ENCODE measurements around the gene MAVS. TPM values are rescaled to one million over a fixed set of nuclear protein-coding genes. Genes with fewer than 3 reads are reported as not detected.
"Not testable (repeated sequence)": the region's sequence is repeated elsewhere in the genome, so short reads cannot be mapped to it uniquely, and the experiment has no call there.

The MAVS gene
- total RNA-seq, 1 experiment from 2014 or later = 23.4 TPM

- TF ChIP-seq AFF4 (CRISPR knock-in tag; IDR thresholded peaks at IDR 0.05; ENCODE audit: borderline replicate concordance) (no peak), PREB (CRISPR knock-in tag; IDR thresholded peaks at IDR 0.05; ENCODE audit: borderline replicate concordance) (no peak), ZBTB43 (CRISPR knock-in tag; IDR thresholded peaks at IDR 0.05) (no peak), NFE2L1 (CRISPR knock-in tag; IDR thresholded peaks at IDR 0.05) (no peak), GRHL2 (CRISPR knock-in tag; IDR thresholded peaks at IDR 0.05; ENCODE audit: insufficient replicate concordance, severe bottlenecking) (no peak), HMGXB4 (CRISPR knock-in tag; IDR thresholded peaks at IDR 0.05) (no peak), ZNF512 (CRISPR knock-in tag; IDR thresholded peaks at IDR 0.05; ENCODE audit: borderline replicate concordance) (no peak), ATF6 (CRISPR knock-in tag; IDR thresholded peaks at IDR 0.05) (no peak)
These were observed 29.4 kb downstream of the MAVS start (continued) for GRCh38 chr20:3876000-3876399.

GRCh38 chr20:3876676-3877075, 30.0 kb downstream of the MAVS start:
- CTCF ChIA-PET = interaction anchor here (1.5 kb wide), 1 partner anchor 208 kb away, joined by 3 read pairs; no protein-coding TSS in a partner anchor
- peaks cover 16% of the 10 kb centered on the region for H3K36me3 Mint-ChIP-seq
- H3K4me1 Mint-ChIP-seq = peaks cover 7% of the 10 kb centered on the region
- POLR2A ChIA-PET = no interaction called here
- no peaks in the 10 kb centered on the region for H3K27me3 Mint-ChIP-seq (ENCODE audit: low read depth)
- no peak for TF ChIP-seq ZNF138 (CRISPR knock-in tag; conservative IDR thresholded peaks at IDR 0.05)
- TF ChIP-seq ZNF671 (CRISPR knock-in tag; IDR thresholded peaks at IDR 0.05) = no peak
- H3K9me3 Mint-ChIP-seq = no peaks in the 10 kb centered on the region
- no peak for DNase-seq (ENCODE audit: low spot score)
- H3K4me3 Mint-ChIP-seq = no peak overlapping the region
- H3K27ac Mint-ChIP-seq = no peak overlapping the region
- no peak for ATAC-seq

GRCh38 chr20:3878921-3879274, 32.3 kb downstream of the MAVS start:
- not testable (repeated sequence) for H3K4me3 Mint-ChIP-seq

More at GRCh38 chr20:3878921-3879274, 32.3 kb downstream of the MAVS start:
- H3K27me3 Mint-ChIP-seq (ENCODE audit: low read depth); DNase-seq (ENCODE audit: low spot score); H3K4me1 Mint-ChIP-seq; H3K36me3 Mint-ChIP-seq; H3K9me3 Mint-ChIP-seq; H3K27ac Mint-ChIP-seq; POLR2A ChIA-PET; ATAC-seq: not testable (repeated sequence)
- CTCF ChIA-PET = interaction anchor here (1.5 kb wide), 1 partner anchor 24 kb away, joined by 3 read pairs; no protein-coding TSS in a partner anchor
- TF ChIP-seq ZNF121 (CRISPR knock-in tag; IDR thresholded peaks at IDR 0.05) = peak; percentile 25; the same call in 1 of the 2 replicates
